ENCODE results near the gene ATXN7L1. TPM values are rescaled to one million over a fixed set of nuclear protein-coding genes. Genes with fewer than 3 reads are reported as not detected.

ATXN7L1 gene
- total and polyA plus RNA-seq, 4 donors: 4.2 to 22.5 (median 8.5) TPM

- no peak overlapping the region for H3K27ac ChIP-seq (ENCODE audit: low read depth in 1 of 2, low read length in 1 of 2)
- WGBS, 2 donors: 2 to 4% methylated on average over 34 to 42 of the region's 42 CpGs
Observed at GRCh38 chr7:105876964-105877601, 684 bp upstream of the ATXN7L1 start.

DNA sequence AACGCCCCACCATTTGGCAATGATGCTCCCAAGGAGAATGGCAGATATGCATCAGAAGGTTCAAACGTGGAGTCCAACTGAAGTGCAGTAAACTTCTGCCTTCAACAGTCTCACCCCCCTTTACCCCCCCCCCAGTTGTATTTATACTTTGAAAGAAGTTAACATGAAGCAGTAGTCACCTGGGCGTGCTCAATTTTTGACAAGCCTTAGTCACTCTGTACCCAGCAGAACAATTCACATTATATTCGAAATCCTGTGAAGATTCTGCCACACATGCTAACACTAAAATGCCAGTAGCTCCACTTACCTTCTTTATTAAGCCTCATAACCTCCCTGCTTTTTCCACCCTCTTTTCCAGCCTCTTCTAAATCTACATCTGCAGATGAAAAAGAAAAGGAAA is 894 bp downstream of the ATXN7L1 start:
- Histone ChIP-seq H3K4me1 (ENCODE audit: control insufficient read depth in 5 of 5, insufficient read depth in 5 of 5, low read length in 5 of 5) (peaks cover 0 to 24% (median 3%) of the 10 kb centered on the region in 5 donors), H3K36me3 (ENCODE audit: control insufficient read depth in 4 of 4, insufficient read depth in 4 of 4, low read length in 4 of 4) (peaks cover 0 to 9% (median 0%) of the 10 kb centered on the region in 4 donors), H3K9ac (ENCODE audit: insufficient read depth in 1 of 2, low read length in 2 of 2) (peak overlapping the region; percentile 92 to 98), H3K4me3 (no peak overlapping the region), H3K27ac (ENCODE audit: low read depth in 1 of 2, low read length in 1 of 2) (no peak overlapping the region), H3K27me3 (ENCODE audit: control insufficient read depth in 3 of 3, insufficient read depth in 3 of 3, low read length in 2 of 3) (peaks cover 0 to 6% (median 0%) of the 10 kb centered on the region in 3 donors), H3K9me3 (ENCODE audit: control insufficient read depth in 4 of 4, insufficient read depth in 3 of 4, low read length in 3 of 4) (no peaks in the 10 kb centered on the region)
- WGBS, 2 donors: 54 to 76% methylated on average over 4 of the region's 4 CpGs
- TF ChIP-seq, protein P1, sequence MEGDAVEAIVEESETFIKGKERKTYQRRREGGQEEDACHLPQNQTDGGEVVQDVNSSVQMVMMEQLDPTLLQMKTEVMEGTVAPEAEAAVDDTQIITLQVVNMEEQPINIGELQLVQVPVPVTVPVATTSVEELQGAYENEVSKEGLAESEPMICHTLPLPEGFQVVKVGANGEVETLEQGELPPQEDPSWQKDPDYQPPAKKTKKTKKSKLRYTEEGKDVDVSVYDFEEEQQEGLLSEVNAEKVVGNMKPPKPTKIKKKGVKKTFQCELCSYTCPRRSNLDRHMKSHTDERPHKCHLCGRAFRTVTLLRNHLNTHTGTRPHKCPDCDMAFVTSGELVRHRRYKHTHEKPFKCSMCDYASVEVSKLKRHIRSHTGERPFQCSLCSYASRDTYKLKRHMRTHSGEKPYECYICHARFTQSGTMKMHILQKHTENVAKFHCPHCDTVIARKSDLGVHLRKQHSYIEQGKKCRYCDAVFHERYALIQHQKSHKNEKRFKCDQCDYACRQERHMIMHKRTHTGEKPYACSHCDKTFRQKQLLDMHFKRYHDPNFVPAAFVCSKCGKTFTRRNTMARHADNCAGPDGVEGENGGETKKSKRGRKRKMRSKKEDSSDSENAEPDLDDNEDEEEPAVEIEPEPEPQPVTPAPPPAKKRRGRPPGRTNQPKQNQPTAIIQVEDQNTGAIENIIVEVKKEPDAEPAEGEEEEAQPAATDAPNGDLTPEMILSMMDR (IDR thresholded peaks at IDR 0.05; ENCODE audit: control extremely low read depth, extremely low read depth): no peak
- no peak for ATAC-seq (ENCODE audit: insufficient read depth, low FRiP score)
- DNase-seq: peak in 1 of 3 donors; percentile 26

More at GRCh38 chr7:105876964-105877601, 684 bp upstream of the ATXN7L1 start:
- peaks cover 0 to 6% (median 0%) of the 10 kb centered on the region in 3 donors for H3K27me3 ChIP-seq (ENCODE audit: control insufficient read depth in 3 of 3, insufficient read depth in 3 of 3, low read length in 2 of 3)
- H3K36me3 ChIP-seq (ENCODE audit: control insufficient read depth in 4 of 4, insufficient read depth in 4 of 4, low read length in 4 of 4): peaks cover 0 to 9% (median 0%) of the 10 kb centered on the region in 4 donors
- ATAC-seq (ENCODE audit: insufficient read depth, low FRiP score) (no peak), DNase-seq (peak; percentile 57 to 61 (median 61))
- peak overlapping the region; percentile 67 for H3K4me3 ChIP-seq
- TF ChIP-seq, protein P1 (IDR thresholded peaks at IDR 0.05; ENCODE audit: control extremely low read depth, extremely low read depth): no peak
- peak overlapping the region in 1 of 2 donors; percentile 59 for H3K9ac ChIP-seq (ENCODE audit: insufficient read depth in 1 of 2, low read length in 2 of 2)
- no peaks in the 10 kb centered on the region for H3K9me3 ChIP-seq (ENCODE audit: control insufficient read depth in 4 of 4, insufficient read depth in 3 of 4, low read length in 3 of 4)
- H3K4me1 ChIP-seq (ENCODE audit: control insufficient read depth in 5 of 5, insufficient read depth in 5 of 5, low read length in 5 of 5): peaks cover 0 to 24% (median 3%) of the 10 kb centered on the region in 5 donors

DNA sequence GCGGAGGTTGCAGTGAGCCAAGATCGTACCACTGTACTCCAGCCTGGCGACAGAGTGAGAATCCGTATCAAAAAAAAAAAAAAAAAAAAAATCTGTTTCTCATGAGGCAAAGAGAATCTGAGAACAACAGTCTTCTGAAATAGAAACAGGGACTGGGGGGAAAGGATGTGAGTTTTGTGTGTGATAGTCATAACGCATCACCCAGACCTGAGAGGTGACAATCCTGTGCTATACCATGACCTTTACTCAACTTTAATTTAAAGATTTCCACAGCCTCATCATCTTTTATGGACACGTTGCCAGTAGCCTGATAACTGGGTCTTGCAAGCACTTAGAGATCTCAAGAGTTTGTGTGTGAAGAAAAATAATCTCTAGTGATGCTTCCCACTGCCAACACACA is 2.3 kb downstream of the ATXN7L1 start:
- no peak for DNase-seq
- no peak for ATAC-seq (ENCODE audit: insufficient read depth, low FRiP score)
- TF ChIP-seq, protein P1 (IDR thresholded peaks at IDR 0.05; ENCODE audit: control extremely low read depth, extremely low read depth): no peak
- peaks cover 0 to 3% (median 0%) of the 10 kb centered on the region in 3 donors for H3K27me3 ChIP-seq (ENCODE audit: control insufficient read depth in 3 of 3, insufficient read depth in 3 of 3, low read length in 2 of 3)
- peaks cover 0 to 9% (median 0%) of the 10 kb centered on the region in 4 donors for H3K36me3 ChIP-seq (ENCODE audit: control insufficient read depth in 4 of 4, insufficient read depth in 4 of 4, low read length in 4 of 4)
- 91 to 95% methylated on average over 6 of the region's 6 CpGs for WGBS, 2 donors
- no peaks in the 10 kb centered on the region for H3K9me3 ChIP-seq (ENCODE audit: control insufficient read depth in 4 of 4, insufficient read depth in 3 of 4, low read length in 3 of 4)
- no peak overlapping the region for H3K4me3 ChIP-seq
- no peak overlapping the region for H3K9ac ChIP-seq (ENCODE audit: insufficient read depth in 1 of 2, low read length in 2 of 2)
- H3K27ac ChIP-seq (ENCODE audit: low read depth in 1 of 2, low read length in 1 of 2): no peak overlapping the region
- H3K4me1 ChIP-seq (ENCODE audit: control insufficient read depth in 5 of 5, insufficient read depth in 5 of 5, low read length in 5 of 5): peaks cover 0 to 24% (median 3%) of the 10 kb centered on the region in 5 donors

All from lung (tissue), 12 donors.